ENCODE measurements around the gene CTSE.

CTSE gene

DNA sequence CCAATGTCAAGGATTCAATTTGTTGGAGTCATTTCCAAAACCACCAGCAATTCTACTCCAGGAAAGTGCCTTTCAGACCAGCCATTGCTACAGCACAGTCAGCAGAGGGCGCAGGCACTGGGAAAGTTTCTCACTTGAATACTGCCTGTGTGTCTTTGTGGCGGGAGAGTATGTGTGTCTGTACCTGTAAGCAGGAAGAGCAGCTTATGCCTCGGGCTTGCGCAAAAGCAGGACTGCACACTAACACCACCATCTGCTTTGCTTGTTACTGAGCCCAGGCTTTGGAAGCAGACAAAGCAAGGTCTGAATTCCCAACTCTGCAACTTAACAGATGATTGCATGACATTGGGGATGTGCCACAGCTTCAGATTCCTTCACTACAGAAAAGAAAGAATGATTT is 7.0 kb upstream of the CTSE start:
- Histone ChIP-seq H3K4me2 (ENCODE audit: low read depth, low read length, poor library complexity, severe bottlenecking) (peak overlapping the region; percentile 37), H2AFZ (ENCODE audit: low read depth, low read length, severe bottlenecking) (peak overlapping the region; percentile 16), H4K20me1 (ENCODE audit: low read depth, low read length) (no peaks in the 10 kb centered on the region), H3K9me2 (replicated peaks; ENCODE audit: insufficient read depth, low read length) (no peaks in the 10 kb centered on the region), H3K36me3 (ENCODE audit: low read length) (no peaks in the 10 kb centered on the region), H3K9me3 (ENCODE audit: insufficient read depth, low read length) (no peaks in the 10 kb centered on the region), H3K4me3 (ENCODE audit: insufficient read depth, low read length, poor library complexity, severe bottlenecking) (no peak overlapping the region), H3K27ac (ENCODE audit: low read depth, low read length) (no peak overlapping the region), H3K9ac (ENCODE audit: low read length) (peak overlapping the region; percentile 12; the same call in 1 of the 2 replicates), H3K79me2 (ENCODE audit: insufficient read depth, low read length) (no peaks in the 10 kb centered on the region), H3K27me3 (ENCODE audit: low read length) (no peaks in the 10 kb centered on the region), H3F3A (ENCODE audit: insufficient read depth) (peaks cover 5% of the 10 kb centered on the region; the same call in 1 of the 2 replicates)
- no peak for TF ChIP-seq EZH2phosphoT487 (conservative IDR thresholded peaks at IDR 0.05; ENCODE audit: low read length)
- TF ChIP-seq, protein P1, sequence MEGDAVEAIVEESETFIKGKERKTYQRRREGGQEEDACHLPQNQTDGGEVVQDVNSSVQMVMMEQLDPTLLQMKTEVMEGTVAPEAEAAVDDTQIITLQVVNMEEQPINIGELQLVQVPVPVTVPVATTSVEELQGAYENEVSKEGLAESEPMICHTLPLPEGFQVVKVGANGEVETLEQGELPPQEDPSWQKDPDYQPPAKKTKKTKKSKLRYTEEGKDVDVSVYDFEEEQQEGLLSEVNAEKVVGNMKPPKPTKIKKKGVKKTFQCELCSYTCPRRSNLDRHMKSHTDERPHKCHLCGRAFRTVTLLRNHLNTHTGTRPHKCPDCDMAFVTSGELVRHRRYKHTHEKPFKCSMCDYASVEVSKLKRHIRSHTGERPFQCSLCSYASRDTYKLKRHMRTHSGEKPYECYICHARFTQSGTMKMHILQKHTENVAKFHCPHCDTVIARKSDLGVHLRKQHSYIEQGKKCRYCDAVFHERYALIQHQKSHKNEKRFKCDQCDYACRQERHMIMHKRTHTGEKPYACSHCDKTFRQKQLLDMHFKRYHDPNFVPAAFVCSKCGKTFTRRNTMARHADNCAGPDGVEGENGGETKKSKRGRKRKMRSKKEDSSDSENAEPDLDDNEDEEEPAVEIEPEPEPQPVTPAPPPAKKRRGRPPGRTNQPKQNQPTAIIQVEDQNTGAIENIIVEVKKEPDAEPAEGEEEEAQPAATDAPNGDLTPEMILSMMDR (IDR thresholded peaks at IDR 0.05; ENCODE audit: insufficient read depth, low read length, poor library complexity, severe bottlenecking), result peak; percentile 96

DNA sequence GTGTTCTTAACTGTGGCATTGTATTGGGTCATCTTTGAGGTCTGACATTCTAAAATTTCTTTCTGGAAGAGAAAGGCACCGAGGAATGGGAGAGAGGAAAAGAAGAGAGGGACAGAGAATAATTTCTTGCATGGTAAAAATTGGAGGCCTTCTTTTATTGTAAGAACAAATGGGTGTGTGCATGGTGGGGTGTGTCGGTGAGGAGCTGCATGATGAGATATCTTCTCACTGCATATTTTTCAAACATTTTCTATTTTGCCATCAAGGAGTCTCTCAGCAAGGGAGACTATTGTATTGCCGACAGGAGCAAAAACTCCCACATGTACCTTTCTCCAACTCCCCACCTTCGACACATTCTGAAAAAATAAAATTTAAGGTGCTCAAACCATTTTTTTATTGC is 6.5 kb upstream of the CTSE start:
- no peaks in the 10 kb centered on the region for H3K36me3 ChIP-seq (ENCODE audit: low read length)
- H3K9ac ChIP-seq (ENCODE audit: low read length), result no peak overlapping the region
- no peak for TF ChIP-seq EZH2phosphoT487 (conservative IDR thresholded peaks at IDR 0.05; ENCODE audit: low read length)
- TF ChIP-seq, protein P1 (IDR thresholded peaks at IDR 0.05; ENCODE audit: insufficient read depth, low read length, poor library complexity, severe bottlenecking), result no peak
- no peaks in the 10 kb centered on the region for H4K20me1 ChIP-seq (ENCODE audit: low read depth, low read length)
- no peak overlapping the region for H3K27ac ChIP-seq (ENCODE audit: low read depth, low read length)
- H3K79me2 ChIP-seq (ENCODE audit: insufficient read depth, low read length), result no peaks in the 10 kb centered on the region
- peaks cover 5% of the 10 kb centered on the region; the same call in 1 of the 2 replicates for H3F3A ChIP-seq (ENCODE audit: insufficient read depth)
- no peak overlapping the region for H3K4me2 ChIP-seq (ENCODE audit: low read depth, low read length, poor library complexity, severe bottlenecking)
- H3K27me3 ChIP-seq (ENCODE audit: low read length), result no peaks in the 10 kb centered on the region
- no peaks in the 10 kb centered on the region for H3K9me2 ChIP-seq (replicated peaks; ENCODE audit: insufficient read depth, low read length)
- H2AFZ ChIP-seq (ENCODE audit: low read depth, low read length, severe bottlenecking), result no peak overlapping the region
- H3K9me3 ChIP-seq (ENCODE audit: insufficient read depth, low read length), result no peaks in the 10 kb centered on the region
- H3K4me3 ChIP-seq (ENCODE audit: insufficient read depth, low read length, poor library complexity, severe bottlenecking), result no peak overlapping the region

DNA sequence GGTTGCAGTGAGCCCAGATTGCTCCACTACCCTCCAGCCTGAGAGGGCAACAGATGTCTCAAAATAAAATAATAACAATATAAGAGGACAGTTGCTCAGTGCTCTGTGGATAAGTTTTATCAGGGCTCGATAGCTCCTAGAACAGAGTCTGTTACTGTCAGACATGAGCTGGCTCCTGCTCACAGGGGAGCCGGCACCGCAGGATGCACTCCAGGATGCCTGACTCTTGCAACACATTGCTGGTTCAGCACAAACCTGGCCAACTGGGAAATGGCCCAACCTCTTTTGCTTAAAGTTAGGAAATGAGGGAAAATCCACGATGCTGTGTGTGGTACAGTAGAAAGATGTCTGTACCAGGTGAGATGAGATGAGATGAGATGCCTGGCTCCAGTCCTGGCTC is 5.8 kb upstream of the CTSE start:
- H3K27ac ChIP-seq (ENCODE audit: low read depth, low read length), result no peak overlapping the region
- peaks cover 5% of the 10 kb centered on the region; the same call in 1 of the 2 replicates for H3F3A ChIP-seq (ENCODE audit: insufficient read depth)
- H3K4me3 ChIP-seq (ENCODE audit: insufficient read depth, low read length, poor library complexity, severe bottlenecking), result no peak overlapping the region

More for the DNA sequence above, 5.8 kb upstream of the CTSE start:
- TF ChIP-seq EZH2phosphoT487 (conservative IDR thresholded peaks at IDR 0.05; ENCODE audit: low read length), result no peak
- TF ChIP-seq, protein P1 (IDR thresholded peaks at IDR 0.05; ENCODE audit: insufficient read depth, low read length, poor library complexity, severe bottlenecking), result no peak
- no peak overlapping the region for H3K9ac ChIP-seq (ENCODE audit: low read length)
- no peaks in the 10 kb centered on the region for H4K20me1 ChIP-seq (ENCODE audit: low read depth, low read length)
- H3K79me2 ChIP-seq (ENCODE audit: insufficient read depth, low read length), result no peaks in the 10 kb centered on the region
- no peak overlapping the region for H2AFZ ChIP-seq (ENCODE audit: low read depth, low read length, severe bottlenecking)
- H3K9me3 ChIP-seq (ENCODE audit: insufficient read depth, low read length), result no peaks in the 10 kb centered on the region
- no peaks in the 10 kb centered on the region for H3K36me3 ChIP-seq (ENCODE audit: low read length)
- no peaks in the 10 kb centered on the region for H3K9me2 ChIP-seq (replicated peaks; ENCODE audit: insufficient read depth, low read length)
- H3K27me3 ChIP-seq (ENCODE audit: low read length), result no peaks in the 10 kb centered on the region
- no peak overlapping the region for H3K4me2 ChIP-seq (ENCODE audit: low read depth, low read length, poor library complexity, severe bottlenecking)

Measured in SU-DHL-6 (cell line).